GM13976 (cell line): ENCODE measurements around the gene TIMM23.

ENCODE experiments used
- DNase-seq: peaks from one replicate; pipeline ENCODE4 v3.0.0; 2012; ENCODE audit warnings: low spot score
- CTCF ChIP-seq: IDR thresholded peaks from 2 replicates; pipeline ENCODE4 v1.5.1; 2012; ENCODE audit warnings: borderline replicate concordance, mild to moderate bottlenecking; ENCODE audit not compliant: insufficient read depth; ENCODE audit errors: extremely low read depth, missing control alignments, control extremely low read depth
- in situ Hi-C: fragments of 300-500 bp; cut with MboI; formaldehyde crosslinking; loops from one replicate; pipeline ENCODE4 v1.12.0; 2022; ENCODE audit warnings: low sequenced_read_pairs, mixed read lengths, inconsistent platforms; ENCODE audit not compliant: unreplicated experiment

TIMM23 gene

GRCh38 chr10:46014683-46015405 is 42.6 kb downstream of the TIMM23 start:
- TF ChIP-seq CTCF = no peak
- in situ Hi-C loops = no loop called here
- no peak for DNase-seq

GRCh38 chr10:46016190-46016589 is 43.9 kb downstream of the TIMM23 start:
- TF ChIP-seq CTCF = no peak
- in situ Hi-C loops = no loop called here
- no peak for DNase-seq

GRCh38 chr10:46016811-46017210 is 44.5 kb downstream of the TIMM23 start:
- no peak for TF ChIP-seq CTCF
- in situ Hi-C loops = no loop called here
- DNase-seq = no peak

- no peak for TF ChIP-seq CTCF
Observed at GRCh38 chr10:46017733-46018132, 45.4 kb downstream of the TIMM23 start.

GRCh38 chr10:46018453-46019176 is 46.3 kb downstream of the TIMM23 start:
- no peak for DNase-seq
- in situ Hi-C loops = no loop called here
- TF ChIP-seq CTCF = no peak

More at GRCh38 chr10:46017733-46018132, 45.4 kb downstream of the TIMM23 start:
- in situ Hi-C loops = no loop called here
- DNase-seq = no peak

GRCh38 chr10:46019177-46019528 is 46.9 kb downstream of the TIMM23 start:
- no peak for DNase-seq
- in situ Hi-C loops = no loop called here
- no peak for TF ChIP-seq CTCF
